Suppressor macrophage treated with lipopolysaccharide for 1 hour (primary cell): ENCODE results near the gene IL31.
A peak's percentile ranks its signal among the peaks of the same experiment; 100 is the strongest.
"Not testable (repeated sequence)": the region's sequence is repeated elsewhere in the genome, so short reads cannot be mapped to it uniquely, and the experiment has no call there.

Experiments
- DNase-seq, 3 donors: peaks; one replicate each; pipeline ENCODE4 v3.0.0-alpha.2; 2020 to 2022

IL31 gene

GRCh38 chr12:122174155-122174845 is at the start of gene IL31:
IL31 (minus strand) TSS chr12:122174221; CDS start chr12:122174172, 49 bp downstream.
- no peak for DNase-seq

- DNase-seq = no peak
These were observed 42.4 kb upstream of the IL31 start for GRCh38 chr12:122216445-122216844.

GRCh38 chr12:122215771-122216170 is 41.8 kb upstream of the IL31 start:
- DNase-seq = peak; percentile 53 to 73 (median 55)

GRCh38 chr12:122208073-122208820 is 34.2 kb upstream of the IL31 start:
- no peak for DNase-seq

GRCh38 chr12:122207391-122207790 is 33.4 kb upstream of the IL31 start:
- DNase-seq = no peak

- DNase-seq = no peak
These were observed 33.0 kb upstream of the IL31 start for GRCh38 chr12:122206976-122207375.

- DNase-seq = no peak
These were observed 32.3 kb upstream of the IL31 start for GRCh38 chr12:122206111-122206881.

- DNase-seq = no peak
These were observed 31.3 kb upstream of the IL31 start for GRCh38 chr12:122205053-122205925.

GRCh38 chr12:122204167-122205052 is 30.4 kb upstream of the IL31 start:
- peak in 1 of 3 donors; percentile 13 for DNase-seq

- DNase-seq = peak; percentile 63 to 78 (median 75)
These were observed 29.5 kb upstream of the IL31 start, which contains the start of gene B3GNT4 for GRCh38 chr12:122203301-122204166. B3GNT4 (plus strand) TSS chr12:122203709; CDS start chr12:122204619, 910 bp downstream.

GRCh38 chr12:122202811-122203210 is 28.8 kb upstream of the IL31 start:
- DNase-seq = not testable (repeated sequence)

- no peak for DNase-seq
These were observed 28.0 kb upstream of the IL31 start for GRCh38 chr12:122202017-122202416.

GRCh38 chr12:122201381-122201780 is 27.4 kb upstream of the IL31 start:
- DNase-seq = no peak

GRCh38 chr12:122200541-122201175 is 26.6 kb upstream of the IL31 start:
- DNase-seq = no peak

- no peak for DNase-seq
These were observed 25.7 kb upstream of the IL31 start for GRCh38 chr12:122199484-122200355.

GRCh38 chr12:122197612-122197966 is 23.6 kb upstream of the IL31 start:
- DNase-seq = peak; percentile 47 to 66 (median 56)

GRCh38 chr12:122195405-122195804 is 21.4 kb upstream of the IL31 start:
- no peak for DNase-seq

- no peak for DNase-seq
These were observed 20.8 kb upstream of the IL31 start for GRCh38 chr12:122194804-122195203.

GRCh38 chr12:122192441-122192840 is 18.4 kb upstream of the IL31 start:
- DNase-seq = no peak
